HEK293T (cell line): ENCODE results near the gene GPRC5D.

Source experiments
- CTCF ChIA-PET: fragments of 350-600 bp; formaldehyde crosslinking; extraction: SDS; loops from one replicate; lab custom pipeline; 2021; ENCODE audit warnings: antibody characterized with exemption, inconsistent platforms; lab: Yijun Ruan, JAX
- POLR2A ChIA-PET: fragments of 350-600 bp; formaldehyde crosslinking; extraction: SDS; loops from one replicate; lab custom pipeline; 2020; ENCODE audit warnings: antibody characterized with exemption, inconsistent platforms; lab: Yijun Ruan, JAX
- DNase-seq: peaks from one replicate; pipeline ENCODE4 v3.0.0; 2012; ENCODE audit warnings: mixed read lengths; ENCODE audit errors: extremely low spot score
- ARNT ChIP-seq: fragments of 450-650 bp; IDR thresholded peaks from 2 replicates; pipeline ENCODE4 v1.6.1; 2017; ENCODE audit warnings: mild to moderate bottlenecking
- BHLHE40 ChIP-seq: fragments of 450-650 bp; IDR thresholded peaks from 2 replicates; pipeline ENCODE4 v1.6.1; 2016; ENCODE audit warnings: mild to moderate bottlenecking, moderate library complexity, borderline replicate concordance
- CTBP1 ChIP-seq: fragments of 450-650 bp; IDR thresholded peaks from 2 replicates; pipeline ENCODE4 v1.6.1; 2016; ENCODE audit warnings: borderline replicate concordance
- ELF4 ChIP-seq: fragments of 450-650 bp; IDR thresholded peaks from 2 replicates; pipeline ENCODE4 v1.6.1; 2017; ENCODE audit warnings: antibody characterized with exemption
- FOXA1 ChIP-seq: fragments of 450-650 bp; IDR thresholded peaks from 2 replicates; pipeline ENCODE4 v1.6.1; 2016; ENCODE audit warnings: mild to moderate bottlenecking
- FOXK2 ChIP-seq: fragments of 450-650 bp; IDR thresholded peaks from 2 replicates; pipeline ENCODE4 v1.6.1; 2016; ENCODE audit warnings: mild to moderate bottlenecking
- FOXM1 ChIP-seq: fragments of 450-650 bp; IDR thresholded peaks from 2 replicates; pipeline ENCODE4 v1.6.1; 2017; ENCODE audit warnings: mild to moderate bottlenecking, borderline replicate concordance
- HDGF ChIP-seq: fragments of 450-650 bp; IDR thresholded peaks from 2 replicates; pipeline ENCODE4 v1.6.1; 2017; ENCODE audit warnings: antibody characterized with exemption, borderline replicate concordance
- L3MBTL2 ChIP-seq: fragments of 450-650 bp; conservative IDR thresholded peaks from 2 replicates; pipeline ENCODE4 v1.6.1; 2016; ENCODE audit warnings: mild to moderate bottlenecking
- LEF1 ChIP-seq: fragments of 450-650 bp; IDR thresholded peaks from 2 replicates; pipeline ENCODE4 v1.6.1; 2017; ENCODE audit warnings: mild to moderate bottlenecking, borderline replicate concordance
- NFRKB ChIP-seq: fragments of 450-650 bp; IDR thresholded peaks from 2 replicates; pipeline ENCODE4 v1.6.1; 2016; ENCODE audit warnings: mild to moderate bottlenecking, moderate library complexity
- SP1 ChIP-seq: fragments of 450-650 bp; IDR thresholded peaks from 2 replicates; pipeline ENCODE4 v1.6.1; 2017
- SUZ12 ChIP-seq: fragments of 450-650 bp; IDR thresholded peaks from 2 replicates; pipeline ENCODE4 v1.6.1; 2016; ENCODE audit warnings: mild to moderate bottlenecking
- TARDBP ChIP-seq: fragments of 450-650 bp; IDR thresholded peaks from 2 replicates; pipeline ENCODE4 v1.6.1; 2016
- ZNF384 ChIP-seq: fragments of 450-650 bp; IDR thresholded peaks from 2 replicates; pipeline ENCODE4 v1.6.1; 2016
- TF ChIP-seq, protein P1 (sequence below): fragments of 450-650 bp; IDR thresholded peaks from 2 replicates; pipeline ENCODE4 v1.6.1; 2016

Gene GPRC5D

DNA sequence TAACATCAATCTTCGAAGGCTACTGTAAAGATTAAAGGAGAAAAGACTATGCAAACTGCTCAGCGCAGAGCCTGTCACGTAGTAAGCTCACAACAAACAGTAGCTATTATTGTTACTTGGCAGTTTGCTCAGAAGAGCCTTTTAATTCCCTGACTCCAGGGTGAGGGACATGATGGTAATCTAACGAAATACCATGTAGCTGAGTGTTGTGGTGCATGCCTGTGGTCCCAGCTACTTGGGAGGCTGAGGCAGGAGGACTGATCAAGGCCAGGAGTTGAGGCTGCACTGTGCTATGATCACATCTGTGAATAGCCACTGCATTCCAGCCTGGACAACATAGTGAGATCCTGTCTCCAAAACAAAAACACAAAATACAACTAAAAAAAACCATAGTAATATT lies 25.3 kb upstream of the GPRC5D start:
- ChIA-PET POLR2A (no interaction called here), CTCF (interaction anchor here (0.9 to 2.7 kb wide), 2 partner anchors 9 to 61 kb away, joined by 3 to 7 read pairs; no protein-coding TSS in a partner anchor)
- DNase-seq = no peak
- no peak for TF ChIP-seq NFRKB
- TF ChIP-seq CTBP1 = no peak
- TF ChIP-seq SP1 = no peak
- TF ChIP-seq HDGF = no peak
- no peak for TF ChIP-seq BHLHE40
- TF ChIP-seq FOXM1 = no peak
- TF ChIP-seq LEF1 = no peak
- TF ChIP-seq FOXA1 = no peak
- TF ChIP-seq, protein P1, sequence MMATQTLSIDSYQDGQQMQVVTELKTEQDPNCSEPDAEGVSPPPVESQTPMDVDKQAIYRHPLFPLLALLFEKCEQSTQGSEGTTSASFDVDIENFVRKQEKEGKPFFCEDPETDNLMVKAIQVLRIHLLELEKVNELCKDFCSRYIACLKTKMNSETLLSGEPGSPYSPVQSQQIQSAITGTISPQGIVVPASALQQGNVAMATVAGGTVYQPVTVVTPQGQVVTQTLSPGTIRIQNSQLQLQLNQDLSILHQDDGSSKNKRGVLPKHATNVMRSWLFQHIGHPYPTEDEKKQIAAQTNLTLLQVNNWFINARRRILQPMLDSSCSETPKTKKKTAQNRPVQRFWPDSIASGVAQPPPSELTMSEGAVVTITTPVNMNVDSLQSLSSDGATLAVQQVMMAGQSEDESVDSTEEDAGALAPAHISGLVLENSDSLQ = no peak
- no peak for TF ChIP-seq ZNF384
- TF ChIP-seq ARNT = no peak
- no peak for TF ChIP-seq ELF4
- TF ChIP-seq SUZ12 = no peak
- TF ChIP-seq FOXK2 = no peak
- no peak for TF ChIP-seq TARDBP
- no peak for TF ChIP-seq L3MBTL2

DNA sequence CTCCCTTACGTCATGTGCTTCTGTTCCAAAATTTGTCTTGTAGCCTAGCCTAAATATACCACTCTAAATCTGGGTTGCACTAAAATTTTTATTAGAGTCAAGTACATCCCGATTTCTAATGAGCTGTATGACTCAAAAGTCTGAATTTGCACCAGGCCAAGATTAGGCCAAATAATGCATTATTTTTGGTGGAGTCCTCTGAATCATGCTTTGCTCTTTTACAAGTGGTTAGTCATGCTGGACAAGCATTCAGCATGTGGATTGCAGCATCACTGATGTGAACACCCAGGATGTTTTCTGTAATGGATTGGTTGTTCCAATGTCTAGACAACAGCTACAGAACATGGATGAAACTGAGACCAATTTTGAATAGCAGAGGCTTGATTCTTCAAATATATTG lies 24.4 kb upstream of the GPRC5D start:
- TF ChIP-seq ZNF384 = no peak
- no peak for TF ChIP-seq HDGF
- no peak for TF ChIP-seq LEF1
- no peak for TF ChIP-seq SUZ12
- no peak for TF ChIP-seq ELF4
- TF ChIP-seq TARDBP = no peak
- TF ChIP-seq L3MBTL2 = no peak
- TF ChIP-seq FOXM1 = no peak
- no peak for TF ChIP-seq FOXK2
- TF ChIP-seq, protein P1 = no peak
- TF ChIP-seq FOXA1 = no peak
- no peak for TF ChIP-seq ARNT
- ChIA-PET CTCF (interaction anchor here (0.7 to 2.7 kb wide), 4 partner anchors 10 to 61 kb away, joined by 3 to 7 read pairs (median 3); no protein-coding TSS in a partner anchor), POLR2A (no interaction called here)
- no peak for DNase-seq

DNA sequence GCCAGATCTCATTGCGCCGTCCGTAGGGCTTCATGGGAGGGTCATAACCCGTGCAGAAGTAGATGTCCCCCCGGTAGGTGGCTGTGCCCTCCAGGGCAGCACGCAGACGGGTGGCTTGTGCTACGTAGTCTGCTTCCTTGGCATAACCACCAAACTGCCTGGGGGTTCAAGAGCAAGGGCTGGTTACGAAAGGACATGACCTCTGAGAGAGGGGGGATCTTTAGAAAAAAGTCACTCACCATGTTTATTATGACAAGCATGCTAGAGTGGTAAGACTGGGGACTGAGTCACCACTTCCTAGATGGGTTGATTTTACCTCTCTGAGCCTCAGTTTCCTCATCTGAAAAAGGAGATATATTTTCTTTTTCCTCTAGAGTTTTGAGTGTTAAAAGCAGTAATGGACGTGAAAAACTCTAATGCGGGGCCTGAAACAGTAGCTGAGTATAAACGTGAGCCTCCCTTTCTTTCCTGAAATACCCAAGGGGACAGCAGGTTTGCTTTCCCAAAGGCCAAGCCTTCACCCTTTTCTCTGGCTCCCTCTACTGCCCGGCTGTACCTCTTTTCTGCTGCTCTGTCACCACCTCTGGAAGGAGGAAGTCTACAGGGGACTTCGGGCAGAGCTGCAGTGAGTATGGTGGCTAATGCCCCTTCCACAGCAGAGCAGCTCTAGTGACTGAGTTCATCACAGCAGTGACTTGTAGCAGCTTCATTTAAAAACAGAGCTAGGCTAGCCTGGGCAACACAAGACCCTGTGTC lies 23.5 kb upstream of the GPRC5D start:
- TF ChIP-seq SUZ12 (no peak), TARDBP (no peak), L3MBTL2 (no peak), LEF1 (no peak), HDGF (no peak), ZNF384 (no peak), FOXA1 (no peak), FOXM1 (no peak)
- ChIA-PET CTCF (interaction anchor here (0.7 to 2.7 kb wide), 4 partner anchors 11 to 60 kb away, joined by 3 to 7 read pairs (median 4); no protein-coding TSS in a partner anchor), POLR2A (no interaction called here)
- DNase-seq = no peak

DNA sequence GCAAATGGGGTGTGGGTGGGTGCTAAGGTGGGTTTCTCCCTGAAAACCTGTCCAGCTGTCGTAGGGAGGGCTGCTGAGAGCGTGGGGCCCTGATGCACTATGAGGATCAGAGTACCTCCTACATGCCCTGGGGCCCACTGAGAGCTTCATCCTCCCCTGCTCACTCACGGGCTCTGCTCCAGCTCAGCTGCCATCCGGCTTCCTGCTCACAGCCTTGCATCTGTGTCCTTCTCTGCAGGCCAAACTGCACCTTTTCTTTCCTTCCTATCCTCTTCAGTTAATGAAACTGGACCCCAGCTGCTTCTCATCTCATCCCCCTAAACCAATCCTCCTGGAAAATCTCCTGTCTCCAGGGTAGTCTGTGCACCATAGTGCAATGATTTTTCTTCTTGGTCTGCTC lies 22.2 kb upstream of the GPRC5D start:
- CTCF ChIA-PET = interaction anchor here (1.2 kb wide), 1 partner anchor 58 kb away, joined by 5 read pairs; no protein-coding TSS in a partner anchor
- TF ChIP-seq L3MBTL2 = no peak
- TF ChIP-seq FOXM1 = no peak
- no peak for TF ChIP-seq LEF1
- no peak for TF ChIP-seq FOXA1
- no peak for TF ChIP-seq NFRKB
- TF ChIP-seq, protein P1 = no peak
- no peak for TF ChIP-seq BHLHE40
- TF ChIP-seq SP1 = no peak
- TF ChIP-seq CTBP1 = no peak
- no peak for TF ChIP-seq ELF4
- TF ChIP-seq TARDBP = no peak
- POLR2A ChIA-PET = no interaction called here
- DNase-seq = no peak

DNA sequence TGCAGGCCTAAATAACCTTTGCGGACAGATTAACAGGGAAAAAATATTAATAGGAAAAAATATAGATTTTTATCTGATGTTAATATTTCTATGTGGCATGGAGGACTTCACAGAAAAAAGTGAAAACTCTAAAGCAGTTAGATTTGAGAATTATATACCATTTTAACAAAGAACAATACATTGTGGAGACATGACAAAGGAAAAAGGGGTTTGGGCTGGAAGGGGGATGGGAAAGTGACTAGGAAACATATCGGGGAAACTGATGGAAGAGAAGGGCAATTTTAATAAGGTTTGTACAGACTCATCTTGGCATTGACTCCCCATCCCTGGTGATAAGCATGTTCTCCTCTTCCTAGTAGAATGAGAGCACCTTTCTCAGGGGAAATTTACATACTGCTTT lies 21.0 kb upstream of the GPRC5D start:
- ChIA-PET POLR2A (no interaction called here), CTCF (no interaction called here)
- no peak for DNase-seq
- TF ChIP-seq CTBP1 (no peak), LEF1 (no peak), ARNT (no peak), BHLHE40 (no peak), TARDBP (no peak), ZNF384 (no peak), SP1 (no peak), FOXK2 (no peak), FOXA1 (no peak), SUZ12 (no peak), HDGF (no peak), L3MBTL2 (no peak), ELF4 (no peak), NFRKB (no peak), FOXM1 (no peak)
- TF ChIP-seq, protein P1 = no peak

DNA sequence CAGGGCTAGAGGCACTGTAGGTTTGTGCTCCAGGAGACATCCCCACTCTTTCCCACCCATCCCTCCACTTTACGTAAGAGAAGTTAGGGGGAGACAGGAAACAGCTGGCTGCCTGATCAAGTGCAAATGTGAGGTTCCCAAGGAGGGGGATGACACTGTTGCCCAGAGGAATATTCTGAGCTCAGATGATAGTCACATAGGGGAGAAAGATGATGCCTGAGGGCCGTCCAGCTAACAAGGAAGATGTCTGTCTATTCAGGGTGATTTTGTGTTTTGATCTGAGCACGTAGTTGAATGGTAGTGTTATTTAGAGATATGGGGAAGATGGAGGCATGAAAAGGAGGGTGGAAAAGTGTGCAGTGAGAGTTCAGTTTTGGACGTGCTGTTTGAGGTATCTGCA lies 13.9 kb upstream of the GPRC5D start:
- POLR2A ChIA-PET = no interaction called here
- no peak for TF ChIP-seq ELF4
- TF ChIP-seq BHLHE40 = no peak
- no peak for TF ChIP-seq ARNT
- no peak for TF ChIP-seq FOXK2
- no peak for TF ChIP-seq FOXA1
- TF ChIP-seq TARDBP = no peak
- no peak for TF ChIP-seq FOXM1
- no peak for TF ChIP-seq SP1
- TF ChIP-seq ZNF384 = no peak
- DNase-seq = no peak
- CTCF ChIA-PET = interaction anchor here (0.7 kb wide), 1 partner anchor 125 kb away, joined by 3 read pairs; no protein-coding TSS in a partner anchor
